SJCRH30 (cell line): Measurements from ENCODE around the gene IL18. TPM values are rescaled to one million over a fixed set of nuclear protein-coding genes. Genes with fewer than 3 reads are reported as not detected.
A peak's percentile ranks its signal among the peaks of the same experiment; 100 is the strongest.

Experiments used
- DNase-seq, 2 experiments: peaks; one replicate each; pipeline ENCODE4 v3.0.0-alpha.2; 2015 to 2020
- H3K27ac ChIP-seq: fragments of 250-450 bp; sonication (Bioruptor Pico); 2 replicates; pipeline ENCODE4 v1.5.1; 2020; ENCODE audit warnings: mild to moderate bottlenecking, moderate library complexity
- H3K27me3 ChIP-seq: fragments of 250-450 bp; sonication (Bioruptor Pico); 2 replicates; pipeline ENCODE4 v1.5.1; 2020; ENCODE audit warnings: mild to moderate bottlenecking, moderate library complexity
- H3K36me3 ChIP-seq: fragments of 250-450 bp; sonication (Bioruptor Pico); 2 replicates; pipeline ENCODE4 v1.5.1; 2020; ENCODE audit warnings: mild to moderate bottlenecking, moderate library complexity
- H3K4me1 ChIP-seq: fragments of 250-450 bp; sonication (Bioruptor Pico); 2 replicates; pipeline ENCODE4 v1.5.1; 2020; ENCODE audit warnings: mild to moderate bottlenecking, moderate library complexity
- H3K4me3 ChIP-seq: fragments of 250-450 bp; sonication (Bioruptor Pico); 2 replicates; pipeline ENCODE4 v1.5.1; 2020; ENCODE audit warnings: mild to moderate bottlenecking, moderate library complexity
- H3K9me3 ChIP-seq: fragments of 250-450 bp; sonication (Bioruptor Pico); replicated peaks from 2 replicates; pipeline ENCODE4 v1.5.1; 2020; ENCODE audit warnings: mild to moderate bottlenecking, moderate library complexity
- total RNA-seq: library from RNA; depleted of rRNA; stranded (reverse); fragments of >200 nt; shearing (Covaris generic); gene quantifications from 2 replicates; pipeline ENCODE4 v1.2.3, GENCODE V29; 2014

Gene IL18
- total RNA-seq, 1 experiment from 2014 or later = 0.14 TPM

DNA sequence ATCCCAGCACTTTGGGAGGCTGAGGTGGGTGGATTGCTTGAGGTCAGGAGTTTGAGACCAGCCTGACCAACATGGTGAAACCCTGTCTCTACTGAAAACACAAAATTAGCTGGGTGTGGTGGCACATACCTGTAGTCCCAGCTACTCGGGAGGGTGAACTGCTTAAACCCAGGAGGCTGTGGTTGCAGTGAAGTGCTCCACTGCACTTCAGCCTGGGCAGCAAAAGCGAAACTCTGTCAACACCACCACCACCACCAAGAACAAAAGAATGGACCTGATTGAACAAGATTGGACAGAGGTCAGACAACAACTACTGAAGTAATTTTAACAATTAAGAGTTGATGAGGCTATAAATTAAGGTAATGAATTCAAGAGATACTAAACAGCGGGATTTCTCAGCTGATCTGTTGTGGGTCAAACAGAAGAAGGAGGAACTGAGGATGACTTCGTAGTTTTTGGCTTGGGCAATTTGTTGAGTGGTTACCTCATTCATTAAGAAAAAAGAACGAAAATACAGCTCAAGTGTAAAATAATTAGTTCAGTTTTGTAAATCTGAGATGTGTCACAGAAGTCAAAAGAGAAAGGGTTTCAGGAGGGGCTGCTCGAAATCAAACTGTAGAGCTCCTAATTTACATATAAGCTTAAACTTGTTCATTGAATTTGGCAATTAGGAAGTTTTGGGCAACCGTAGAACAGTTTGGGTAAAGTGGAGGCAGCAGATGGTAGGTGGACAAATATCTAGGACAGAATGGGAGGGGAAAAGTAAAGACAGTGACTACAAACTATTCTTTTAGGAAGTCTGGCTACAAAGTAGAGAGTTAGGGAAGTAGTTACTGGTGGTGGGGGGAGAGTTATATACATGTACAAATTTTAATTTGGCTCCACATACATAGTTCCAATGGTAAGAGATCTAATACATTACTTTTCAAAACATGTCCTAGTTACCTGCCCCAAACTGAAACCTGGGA, 4.5 kb downstream of the IL18 start:
- H3K27ac ChIP-seq = no peak overlapping the region
- DNase-seq = no peak

DNA sequence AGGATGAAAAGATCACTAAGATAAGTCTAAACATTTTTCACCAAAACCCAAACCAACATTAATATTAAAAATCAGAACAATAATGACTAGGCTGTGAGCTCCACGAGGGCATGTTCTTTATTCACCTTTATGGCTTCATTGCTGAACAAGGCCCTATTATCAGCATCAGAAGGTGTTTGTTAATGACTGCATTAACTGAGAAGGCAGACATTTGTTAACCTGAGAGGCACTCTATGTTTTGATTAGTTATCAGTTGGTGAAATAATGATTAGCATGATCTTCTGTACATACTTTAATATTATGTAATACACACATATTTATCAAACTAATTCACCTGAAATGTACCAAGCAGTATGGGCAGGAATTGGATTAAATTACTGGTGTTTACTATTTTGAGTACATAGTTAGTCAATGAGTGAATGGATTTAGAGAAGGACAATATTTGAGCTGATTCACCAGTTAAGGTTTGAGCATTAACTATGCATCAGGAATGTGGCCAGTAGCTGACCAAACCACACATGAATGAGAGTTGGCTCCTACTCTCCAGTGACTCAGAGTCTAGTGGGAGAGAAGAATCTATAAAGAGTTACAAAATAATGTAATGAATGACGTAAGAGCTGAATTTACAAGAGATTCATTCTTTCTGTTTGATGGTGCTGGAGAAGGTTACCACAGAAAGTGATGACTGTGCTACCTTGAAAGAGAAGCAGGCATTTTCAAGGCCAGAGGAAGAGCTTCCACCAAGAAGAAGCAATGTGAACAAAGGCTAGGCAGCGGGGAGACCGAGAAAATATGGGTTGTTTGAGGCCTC, 6.7 kb downstream of the IL18 start:
- H3K27me3 ChIP-seq = no peaks in the 10 kb centered on the region
- H3K27ac ChIP-seq = no peak overlapping the region
- H3K4me1 ChIP-seq = peaks cover 4% of the 10 kb centered on the region; the same call in 1 of the 2 replicates
- H3K36me3 ChIP-seq = no peaks in the 10 kb centered on the region
- peak; percentile 33 to 49 for DNase-seq
- H3K4me3 ChIP-seq = no peak overlapping the region
- H3K9me3 ChIP-seq = no peaks in the 10 kb centered on the region

More for the DNA sequence above, 4.5 kb downstream of the IL18 start:
- H3K9me3 ChIP-seq = no peaks in the 10 kb centered on the region
- H3K36me3 ChIP-seq = no peaks in the 10 kb centered on the region
- H3K4me3 ChIP-seq = no peak overlapping the region
- H3K27me3 ChIP-seq = no peaks in the 10 kb centered on the region
- H3K4me1 ChIP-seq = peaks cover 4% of the 10 kb centered on the region; the same call in 1 of the 2 replicates

GRCh38 chr11:112156153-112156955, 7.5 kb downstream of the IL18 start:
- Histone ChIP-seq H3K27ac (no peak overlapping the region), H3K4me3 (no peak overlapping the region), H3K27me3 (no peaks in the 10 kb centered on the region), H3K36me3 (no peaks in the 10 kb centered on the region), H3K9me3 (no peaks in the 10 kb centered on the region), H3K4me1 (peaks cover 4% of the 10 kb centered on the region; the same call in 1 of the 2 replicates)
- no peak for DNase-seq

DNA sequence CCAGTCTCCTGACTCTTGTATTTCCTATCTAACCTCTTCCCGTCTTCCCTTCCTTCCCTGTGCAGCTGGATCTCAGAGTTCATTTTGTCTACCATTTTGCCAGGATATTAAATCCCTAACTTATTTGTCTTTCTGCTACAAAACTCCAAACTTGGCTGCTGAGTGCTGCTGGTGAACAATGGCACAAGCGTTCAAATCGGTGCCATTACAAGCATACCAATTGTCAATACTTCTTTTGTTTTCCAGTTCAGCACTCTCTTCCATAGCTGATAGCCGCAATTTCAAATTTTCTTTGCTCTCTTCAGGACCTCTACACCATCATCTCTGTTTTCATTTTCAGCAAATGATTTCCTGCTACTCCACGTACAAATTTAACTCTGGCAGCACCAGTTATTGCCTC, 13.4 kb downstream of the IL18 start:
- Histone ChIP-seq H3K27me3 (no peaks in the 10 kb centered on the region), H3K4me3 (no peak overlapping the region), H3K27ac (no peak overlapping the region), H3K36me3 (no peaks in the 10 kb centered on the region), H3K4me1 (no peaks in the 10 kb centered on the region), H3K9me3 (no peaks in the 10 kb centered on the region)
- no peak for DNase-seq

DNA sequence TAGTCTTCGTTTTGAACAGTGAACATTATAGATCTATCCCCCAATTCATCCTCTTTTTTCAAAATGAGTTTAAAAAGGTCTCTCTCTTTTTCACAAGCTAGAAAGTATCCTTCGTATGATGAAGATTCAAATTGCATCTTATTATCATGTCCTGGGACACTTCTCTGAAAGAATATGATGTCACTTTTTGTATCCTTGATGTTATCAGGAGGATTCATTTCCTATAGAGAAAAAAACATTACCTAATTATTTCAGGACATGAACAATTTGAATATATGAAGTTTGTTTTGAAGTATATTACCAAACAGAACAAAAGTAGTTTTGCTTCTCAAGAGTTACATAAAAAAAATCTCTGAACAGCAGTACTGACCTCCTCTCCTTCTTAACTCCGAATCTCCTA, 20.3 kb downstream of the IL18 start:
- H3K27ac ChIP-seq = no peak overlapping the region
- no peaks in the 10 kb centered on the region; the same call in 1 of the 2 replicates for H3K9me3 ChIP-seq
- no peaks in the 10 kb centered on the region for H3K36me3 ChIP-seq
- no peak for DNase-seq
- H3K27me3 ChIP-seq = no peaks in the 10 kb centered on the region
- H3K4me1 ChIP-seq = no peaks in the 10 kb centered on the region
- no peak overlapping the region for H3K4me3 ChIP-seq

- H3K9me3 ChIP-seq = no peaks in the 10 kb centered on the region
- no peak for DNase-seq
- H3K4me3 ChIP-seq = no peak overlapping the region
- no peaks in the 10 kb centered on the region for H3K27me3 ChIP-seq
- no peaks in the 10 kb centered on the region for H3K4me1 ChIP-seq
- no peaks in the 10 kb centered on the region for H3K36me3 ChIP-seq
- no peak overlapping the region for H3K27ac ChIP-seq
Observed at GRCh38 chr11:112134473-112134872, 29.4 kb downstream of the IL18 start.

DNA sequence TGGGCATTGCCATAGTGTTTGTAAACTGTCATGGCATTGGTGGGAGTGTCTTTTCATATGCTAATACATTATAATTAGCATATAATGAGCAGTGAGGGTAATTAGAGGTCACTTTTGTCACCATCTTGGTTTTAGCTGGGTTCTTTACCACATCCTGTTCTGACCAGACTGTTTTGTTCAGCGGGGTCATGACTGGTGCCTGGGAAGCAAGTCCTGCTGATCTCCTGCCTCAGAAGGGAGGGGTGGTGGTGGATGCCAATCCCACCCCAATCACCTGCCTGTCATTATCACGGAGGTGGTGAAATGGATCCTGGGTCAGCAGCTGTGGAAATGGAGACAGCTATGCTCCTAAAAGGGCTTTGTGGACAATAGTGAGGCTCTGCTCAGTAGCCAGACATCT, 31.2 kb downstream of the IL18 start:
- Histone ChIP-seq H3K27ac (no peak overlapping the region), H3K9me3 (no peaks in the 10 kb centered on the region), H3K36me3 (no peaks in the 10 kb centered on the region), H3K4me3 (no peak overlapping the region), H3K27me3 (no peaks in the 10 kb centered on the region), H3K4me1 (peaks cover 4% of the 10 kb centered on the region)
- DNase-seq = peak; percentile 10 to 14

DNA sequence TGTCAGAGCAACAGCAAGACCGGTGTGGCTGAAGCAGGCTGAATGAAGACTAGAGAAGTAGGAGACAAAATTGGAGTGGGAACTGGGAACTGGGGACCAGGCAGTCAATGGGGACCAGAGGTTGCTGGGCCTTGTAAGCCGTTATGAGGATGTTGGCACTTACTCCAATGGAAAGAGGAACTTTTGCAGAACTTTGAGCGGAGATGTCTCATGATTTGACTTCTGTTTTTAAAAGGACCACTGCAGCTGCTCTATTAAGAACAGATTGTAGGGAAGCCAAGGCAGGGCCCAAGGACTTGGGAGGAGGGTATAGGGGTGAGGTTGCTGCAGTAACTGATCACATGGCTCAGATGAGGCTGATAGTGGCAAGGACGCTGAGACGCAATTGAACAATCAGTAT, 34.2 kb downstream of the IL18 start:
- no peaks in the 10 kb centered on the region for H3K9me3 ChIP-seq
- H3K36me3 ChIP-seq = no peaks in the 10 kb centered on the region
- H3K4me3 ChIP-seq = no peak overlapping the region
- H3K27ac ChIP-seq = no peak overlapping the region
- no peaks in the 10 kb centered on the region for H3K27me3 ChIP-seq
- peaks cover 4% of the 10 kb centered on the region for H3K4me1 ChIP-seq
- no peak for DNase-seq

- Histone ChIP-seq H3K27me3 (no peaks in the 10 kb centered on the region), H3K9me3 (no peaks in the 10 kb centered on the region), H3K27ac (0 out of 2 replicates have a peak overlapping the region, but pooled peaks have one; percentile 20), H3K36me3 (no peaks in the 10 kb centered on the region), H3K4me1 (peaks cover 4% of the 10 kb centered on the region), H3K4me3 (no peak overlapping the region)
- peak; percentile 42 to 49 for DNase-seq
Observed at GRCh38 chr11:112128483-112129121, 35.3 kb downstream of the IL18 start.

DNA sequence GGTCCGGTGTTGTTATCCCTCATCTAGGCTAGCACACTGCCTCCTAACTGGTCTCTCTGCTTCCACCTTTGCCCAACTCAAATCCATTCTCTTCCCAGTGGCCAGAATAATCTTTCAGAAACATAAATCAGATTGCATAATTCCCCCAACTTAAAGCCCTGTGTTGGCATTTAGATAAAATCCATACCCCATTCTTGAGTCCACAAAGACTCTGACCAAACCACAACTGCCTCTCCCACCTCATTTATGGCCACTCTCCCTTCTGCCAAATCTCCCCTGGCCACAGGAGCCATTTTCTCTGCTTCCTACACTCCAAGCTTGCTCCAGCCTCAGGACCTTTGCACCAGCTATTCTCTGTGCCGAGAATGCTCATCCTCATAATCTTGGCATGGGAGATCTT, 36.8 kb downstream of the IL18 start:
- Histone ChIP-seq H3K27me3 (no peaks in the 10 kb centered on the region), H3K36me3 (no peaks in the 10 kb centered on the region), H3K9me3 (no peaks in the 10 kb centered on the region), H3K4me1 (peaks cover 4% of the 10 kb centered on the region), H3K4me3 (no peak overlapping the region), H3K27ac (no peak overlapping the region)
- no peak for DNase-seq

DNA sequence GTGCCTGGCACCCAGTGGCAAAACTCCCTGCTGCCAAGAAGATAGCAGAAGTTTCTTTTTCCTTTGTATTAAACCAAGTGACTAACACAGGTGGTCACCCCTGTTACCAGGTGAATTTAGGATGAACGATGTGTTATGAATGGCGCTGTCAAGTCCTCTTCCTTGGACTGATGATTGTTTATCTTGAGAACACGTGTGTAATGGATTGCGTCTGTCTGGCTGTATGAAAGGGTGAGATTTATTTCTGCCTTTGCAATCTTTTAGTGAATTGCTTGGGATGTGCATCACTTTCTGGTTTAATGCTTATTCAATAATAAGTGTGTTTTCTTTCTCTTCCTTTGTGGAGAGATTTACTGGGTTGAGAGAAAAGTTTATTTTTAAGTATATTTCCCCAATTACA, 40.8 kb downstream of the IL18 start:
- H3K4me1 ChIP-seq = peaks cover 7% of the 10 kb centered on the region; the same call in 1 of the 2 replicates
- H3K4me3 ChIP-seq = no peak overlapping the region
- H3K9me3 ChIP-seq = no peaks in the 10 kb centered on the region
- no peak overlapping the region for H3K27ac ChIP-seq
- DNase-seq = no peak
- no peaks in the 10 kb centered on the region for H3K27me3 ChIP-seq
- no peaks in the 10 kb centered on the region for H3K36me3 ChIP-seq

DNA sequence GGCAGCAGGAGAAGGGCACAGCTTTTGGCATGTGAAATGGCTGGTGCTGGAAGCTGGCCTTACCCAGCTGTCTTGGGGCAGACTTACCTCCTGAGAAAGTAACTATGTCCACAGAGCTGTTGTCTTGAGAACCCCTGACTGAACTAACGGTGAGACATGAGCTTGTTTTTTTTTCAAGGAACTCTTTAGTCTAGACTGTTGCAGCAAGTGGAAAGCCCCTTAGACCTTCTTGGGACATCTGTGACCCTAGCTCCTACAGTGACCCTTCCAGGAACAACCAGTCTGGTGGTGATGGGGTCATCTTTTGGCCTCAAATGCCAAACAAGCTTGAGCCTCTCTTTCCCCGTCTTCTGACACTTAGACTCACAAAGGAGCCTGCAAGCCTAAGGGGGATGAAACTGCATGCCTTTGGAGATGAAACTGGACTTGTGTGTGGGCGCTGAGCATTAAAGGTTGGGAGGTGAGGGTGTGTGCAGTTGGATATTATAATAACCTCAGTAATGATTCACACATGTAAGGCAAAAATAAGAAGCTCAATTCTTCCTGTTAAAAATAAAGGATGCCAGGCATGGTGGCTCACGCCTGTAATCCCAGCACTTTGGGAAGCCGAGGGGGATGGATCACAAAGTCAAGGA, 41.8 kb downstream of the IL18 start:
- Histone ChIP-seq H3K27ac (no peak overlapping the region), H3K4me1 (peaks cover 7% of the 10 kb centered on the region; the same call in 1 of the 2 replicates), H3K36me3 (no peaks in the 10 kb centered on the region), H3K4me3 (no peak overlapping the region), H3K27me3 (no peaks in the 10 kb centered on the region), H3K9me3 (no peaks in the 10 kb centered on the region)
- DNase-seq = no peak

- Histone ChIP-seq H3K27me3 (no peaks in the 10 kb centered on the region), H3K36me3 (no peaks in the 10 kb centered on the region)
- DNase-seq = no peak
Observed at GRCh38 chr11:112118176-112118575, 45.7 kb downstream of the IL18 start.

More at GRCh38 chr11:112118176-112118575, 45.7 kb downstream of the IL18 start:
- Histone ChIP-seq H3K27ac (no peak overlapping the region), H3K4me1 (peaks cover 7% of the 10 kb centered on the region; the same call in 1 of the 2 replicates), H3K9me3 (no peaks in the 10 kb centered on the region), H3K4me3 (no peak overlapping the region)
